GM12892 (cell line): ENCODE measurements around the gene ABLIM2.

ENCODE experiments used
- POLR2A ChIP-seq: IDR thresholded peaks from 2 replicates; pipeline ENCODE4 v1.6.1; 2011; ENCODE audit warnings: low read depth, low read length, control low read depth
- TAF1 ChIP-seq: IDR thresholded peaks from 2 replicates; pipeline ENCODE4 v1.6.1; 2011; ENCODE audit warnings: low read depth, mild to moderate bottlenecking, control low read depth, low read length, borderline replicate concordance

- TF ChIP-seq POLR2A (no peak), TAF1 (no peak)
Observed at GRCh38 chr4:8099981-8100464, 58.6 kb downstream of the ABLIM2 start.
